C4-2B (cell line): ENCODE data around the gene HEATR1.

Source experiments
- H3K27ac ChIP-seq: fragments of 450-650 bp; 2 replicates; pipeline ENCODE4 v1.5.1; 2017
- CTCF ChIP-seq: fragments of 450-650 bp; conservative IDR thresholded peaks from 2 replicates; pipeline ENCODE4 v1.5.1; 2017; ENCODE audit warnings: mild to moderate bottlenecking
- ZFX ChIP-seq: fragments of 450-650 bp; IDR thresholded peaks from 2 replicates; pipeline ENCODE4 v1.6.1; 2017

Gene HEATR1

GRCh38 chr1:236603991-236604904 is at the start of gene HEATR1:
Gene HEATR1, minus strand, starts transcription at chr1:236604516. Its CDS starts 421 bp downstream, at chr1:236604095.
- peak within 1 kb of the TSS; percentile 72 for H3K27ac ChIP-seq
- TF ChIP-seq CTCF (no peak), ZFX (no peak)

DNA sequence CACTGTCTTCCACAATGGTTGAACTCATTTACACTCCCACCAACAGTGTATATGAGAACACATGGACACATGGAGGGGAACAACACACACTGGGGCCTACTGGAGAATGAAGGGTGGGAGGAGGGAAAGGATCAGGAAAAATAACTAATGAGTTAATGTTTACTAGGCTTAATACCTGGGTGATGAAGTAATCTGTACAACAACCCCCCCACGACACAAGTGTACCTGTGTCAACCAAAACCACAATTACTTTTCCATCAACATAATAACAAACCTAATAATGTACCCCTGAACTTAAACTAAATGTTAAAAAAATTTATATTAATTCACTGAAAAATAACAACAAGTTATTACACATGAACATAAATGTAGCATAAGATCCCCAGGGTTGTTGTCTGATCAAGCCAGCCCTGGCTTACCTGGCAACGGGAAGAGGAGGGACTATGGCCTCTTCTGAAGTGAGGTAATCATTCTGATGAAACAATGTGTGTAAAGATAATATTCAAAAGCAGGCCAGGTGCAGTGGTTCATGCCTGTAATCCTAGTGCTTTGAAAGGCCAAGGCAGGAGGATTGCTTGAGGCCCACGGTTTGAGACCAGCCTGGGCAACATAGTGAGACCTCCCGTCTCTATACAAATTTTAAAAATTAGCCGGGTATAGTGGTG is 40.8 kb upstream of the HEATR1 start:
- TF ChIP-seq CTCF (no peak), ZFX (no peak)
- H3K27ac ChIP-seq: no peak overlapping the region

GRCh38 chr1:236642763-236643162 is 38.4 kb upstream of the HEATR1 start:
- H3K27ac ChIP-seq: no peak overlapping the region
- TF ChIP-seq CTCF (no peak), ZFX (no peak)

GRCh38 chr1:236639686-236640085 is 35.4 kb upstream of the HEATR1 start:
- no peak overlapping the region for H3K27ac ChIP-seq
- no peak for TF ChIP-seq CTCF
- no peak for TF ChIP-seq ZFX

DNA sequence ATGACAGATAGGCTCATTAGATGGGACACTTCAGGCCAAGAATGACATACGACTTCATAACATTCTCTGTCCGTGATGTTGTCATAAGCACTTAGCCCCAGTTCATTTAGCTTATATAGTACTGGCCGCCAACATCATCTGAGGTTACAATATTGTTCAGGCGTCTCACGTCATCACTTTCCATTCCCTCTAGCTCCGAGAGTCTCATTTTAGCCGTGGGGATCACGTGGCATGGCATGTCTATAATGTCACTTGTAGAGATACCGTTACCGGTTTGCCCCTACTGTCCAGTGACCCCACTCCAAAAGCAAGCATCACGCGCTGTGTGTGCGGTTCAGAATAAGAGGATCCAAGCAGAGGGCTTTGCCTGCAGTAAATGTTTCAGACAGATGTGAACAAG is 34.6 kb upstream of the HEATR1 start:
- H3K27ac ChIP-seq: no peak overlapping the region
- TF ChIP-seq CTCF (no peak), ZFX (no peak)

DNA sequence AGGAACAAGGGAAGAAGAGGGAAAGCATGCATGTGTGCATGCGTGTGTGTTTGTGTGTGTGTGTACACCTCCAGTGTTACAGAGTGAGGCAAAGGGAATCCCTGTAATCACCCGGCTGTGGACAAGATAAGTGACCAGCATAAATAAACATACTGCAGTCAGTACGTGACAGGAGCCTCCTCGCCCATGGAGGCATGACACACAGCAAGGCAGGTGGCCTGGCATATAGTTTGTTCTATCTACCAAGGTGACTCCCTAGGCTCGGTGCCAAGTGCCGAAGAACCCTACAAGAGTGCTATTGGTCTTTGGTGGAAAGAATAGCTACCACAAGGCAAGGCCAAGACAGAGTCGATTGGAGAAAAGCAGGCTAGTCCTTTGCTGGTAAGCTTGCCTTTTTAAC is 31.7 kb upstream of the HEATR1 start:
- no peak overlapping the region for H3K27ac ChIP-seq
- TF ChIP-seq CTCF (no peak), ZFX (no peak)

DNA sequence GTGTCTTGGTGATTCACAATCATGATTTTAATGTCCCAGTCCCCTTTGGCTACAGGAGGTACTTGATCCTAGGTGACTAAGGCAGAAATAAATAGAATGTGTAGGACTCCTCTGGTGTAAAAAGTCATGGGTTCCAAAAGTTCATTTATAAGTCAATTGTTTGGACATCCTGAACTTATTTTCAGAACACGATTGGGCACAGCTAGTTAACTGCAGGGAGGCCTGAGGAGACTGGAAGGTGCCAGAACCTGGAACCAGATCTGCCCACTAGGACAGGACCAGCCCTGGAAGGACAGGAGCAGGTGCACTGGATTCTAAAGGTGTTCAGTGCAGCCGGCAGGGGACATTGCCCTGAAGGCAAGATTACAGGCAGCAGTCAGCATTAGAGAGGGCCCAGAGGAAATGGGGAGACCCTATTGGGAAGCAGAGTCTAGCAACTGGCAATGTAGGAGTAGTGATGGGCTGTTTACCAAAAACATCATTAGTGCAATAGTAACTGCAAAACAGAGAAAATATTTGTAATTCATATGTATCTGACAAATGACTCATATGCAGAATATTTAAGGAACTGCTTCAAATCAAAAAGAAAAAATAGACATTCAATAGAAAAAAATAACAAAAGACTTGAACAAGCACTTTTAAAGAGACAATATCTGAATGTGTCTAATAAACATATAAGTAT is 23.6 kb upstream of the HEATR1 start:
- no peak overlapping the region for H3K27ac ChIP-seq
- TF ChIP-seq CTCF (no peak), ZFX (no peak)
